ENCODE data around the gene CFTR. TPM values are rescaled to one million over a fixed set of nuclear protein-coding genes. Genes with fewer than 3 reads are reported as not detected.
A peak's percentile ranks its signal among the peaks of the same experiment; 100 is the strongest.
"Not testable (repeated sequence)": the region's sequence is repeated elsewhere in the genome, so short reads cannot be mapped to it uniquely, and the experiment has no call there.

The CFTR gene
- total RNA-seq, 1 donor = 0.43 TPM

GRCh38 chr7:117690147-117690546 is 210.3 kb downstream of the CFTR start:
- H3K4me3 ChIP-seq (ENCODE audit: low read depth, low read length) = no peak overlapping the region
- TF ChIP-seq CTCF (IDR thresholded peaks at IDR 0.05; ENCODE audit: insufficient read depth, low read depth, low read length) = no peak
- no peak for DNase-seq (ENCODE audit: low read depth)

GRCh38 chr7:117692338-117692737 is 212.5 kb downstream of the CFTR start:
- DNase-seq (ENCODE audit: low read depth) = no peak
- no peak overlapping the region for H3K4me3 ChIP-seq (ENCODE audit: low read depth, low read length)
- TF ChIP-seq CTCF (IDR thresholded peaks at IDR 0.05; ENCODE audit: insufficient read depth, low read depth, low read length) = no peak

- H3K4me3 ChIP-seq (ENCODE audit: low read depth, low read length) = no peak overlapping the region
- no peak for DNase-seq (ENCODE audit: low read depth)
- no peak for TF ChIP-seq CTCF (IDR thresholded peaks at IDR 0.05; ENCODE audit: insufficient read depth, low read depth, low read length)
These were observed 218.2 kb downstream of the CFTR start for GRCh38 chr7:117698018-117698417.

GRCh38 chr7:117704063-117704462 is 224.2 kb downstream of the CFTR start:
- no peak for TF ChIP-seq CTCF (IDR thresholded peaks at IDR 0.05; ENCODE audit: insufficient read depth, low read depth, low read length)
- no peak for DNase-seq (ENCODE audit: low read depth)
- H3K4me3 ChIP-seq (ENCODE audit: low read depth, low read length) = no peak overlapping the region

- TF ChIP-seq CTCF (IDR thresholded peaks at IDR 0.05; ENCODE audit: insufficient read depth, low read depth, low read length) = no peak
- no peak overlapping the region for H3K4me3 ChIP-seq (ENCODE audit: low read depth, low read length)
- DNase-seq (ENCODE audit: low read depth) = peak; percentile 22
These were observed 225.8 kb downstream of the CFTR start for GRCh38 chr7:117705630-117706029.

GRCh38 chr7:117706210-117706609 is 226.4 kb downstream of the CFTR start:
- H3K4me3 ChIP-seq (ENCODE audit: low read depth, low read length) = no peak overlapping the region
- DNase-seq (ENCODE audit: low read depth) = no peak
- no peak for TF ChIP-seq CTCF (IDR thresholded peaks at IDR 0.05; ENCODE audit: insufficient read depth, low read depth, low read length)

GRCh38 chr7:117707080-117707479 is 227.3 kb downstream of the CFTR start:
- no peak for DNase-seq (ENCODE audit: low read depth)
- TF ChIP-seq CTCF (IDR thresholded peaks at IDR 0.05; ENCODE audit: insufficient read depth, low read depth, low read length) = no peak
- H3K4me3 ChIP-seq (ENCODE audit: low read depth, low read length) = no peak overlapping the region

- H3K4me3 ChIP-seq (ENCODE audit: low read depth, low read length); DNase-seq (ENCODE audit: low read depth): not testable (repeated sequence)
These were observed 228.3 kb downstream of the CFTR start for GRCh38 chr7:117708173-117708572.

Data from fibroblast of villous mesenchyme (primary cell).